B cell (primary cell): ENCODE results near the gene SNRPD2. TPM values are rescaled to one million over a fixed set of nuclear protein-coding genes. Genes with fewer than 3 reads are reported as not detected.
"Not testable (repeated sequence)": the region's sequence is repeated elsewhere in the genome, so short reads cannot be mapped to it uniquely, and the experiment has no call there.

Source experiments
- ATAC-seq: fragments of 200-7000 bp; cut with Tn5 transposase; one replicate; pipeline ENCODE4 v1.10.0; 2021; ENCODE audit warnings: low read depth, mild to moderate bottlenecking, moderate number of reproducible peaks, moderate library complexity
- CTCF ChIA-PET: fragments of 350-600 bp; sonication (Branson Sonifier 250); formaldehyde crosslinking; loops from one replicate; lab custom pipeline; 2021; ENCODE audit warnings: antibody characterized with exemption, inconsistent platforms; lab: Charles Lee
- POLR2A ChIA-PET: fragments of 350-600 bp; sonication (Branson Sonifier 250); formaldehyde crosslinking; loops from one replicate; lab custom pipeline; 2021; ENCODE audit warnings: antibody characterized with exemption; lab: Charles Lee
- DNase-seq: peaks from one replicate; pipeline ENCODE4 v3.0.0; 2013
- H2AFZ ChIP-seq: 2 replicates; pipeline ENCODE4 v1.6.1; 2012; ENCODE audit warnings: mild to moderate bottlenecking, low read depth, low read length; ENCODE audit not compliant: insufficient read depth, poor library complexity, severe bottlenecking
- H3K27ac ChIP-seq, 2 donors: 1 replicate in 1 of 2; 2 replicates in 1 of 2; pipeline ENCODE4 v1.5.1; 2012 to 2013; ENCODE audit warnings: low read length in 2 of 2, mild to moderate bottlenecking in 2 of 2, moderate library complexity in 1 of 2
- H3K27me3 ChIP-seq, 4 experiments: fragments of 200-600 bp in 1 of 4; sonication (generic) in 1 of 4; replicated peaks in 1 of 4; 1 replicate in 2 of 4; 2 replicates in 2 of 4; pipeline versions ENCODE4 v1.6.1 to v1.7.0; 2013 to 2016; ENCODE audit warnings: low read length in 3 of 4, mild to moderate bottlenecking in 2 of 4, mixed read lengths in 1 of 4, moderate library complexity in 1 of 4; ENCODE audit not compliant: insufficient read depth in 4 of 4, control insufficient read depth in 3 of 4; ENCODE audit errors: control extremely low read depth in 1 of 4
- H3K36me3 ChIP-seq, 2 experiments: replicated peaks in 1 of 2; 1 replicate in 1 of 2; 2 replicates in 1 of 2; pipeline versions ENCODE4 v1.6.1 to v1.7.1; 2013; ENCODE audit warnings: low read length in 1 of 2; ENCODE audit not compliant: insufficient read depth in 2 of 2, control insufficient read depth in 1 of 2; ENCODE audit errors: control extremely low read depth in 1 of 2, extremely low read depth in 1 of 2
- H3K4me1 ChIP-seq, 2 donors: fragments of 200-600 bp in 1 of 2; sonication (generic) in 1 of 2; 1 replicate in 1 of 2; 2 replicates in 1 of 2; pipeline versions ENCODE4 v1.5.1 to v1.6.1; 2013 to 2017; ENCODE audit warnings: low read length in 2 of 2; ENCODE audit not compliant: control insufficient read depth in 2 of 2, insufficient read depth in 2 of 2
- H3K4me2 ChIP-seq: replicated peaks from 2 replicates; pipeline ENCODE3; 2012; ENCODE audit warnings: mild to moderate bottlenecking, low read depth, low read length; ENCODE audit not compliant: poor library complexity, severe bottlenecking
- H3K4me3 ChIP-seq, 5 experiments: fragments of 200-600 bp in 1 of 5; sonication (generic) in 1 of 5; 1 replicate in 3 of 5; 2 replicates in 2 of 5; pipeline versions ENCODE4 v1.5.1 to v1.7.0; 2011 to 2016; ENCODE audit warnings: low read length in 4 of 5, mild to moderate bottlenecking in 4 of 5, low read depth in 2 of 5, control low read depth in 1 of 5, moderate library complexity in 1 of 5; ENCODE audit not compliant: insufficient read depth in 1 of 5; ENCODE audit errors: control extremely low read depth in 1 of 5, extremely low read depth in 1 of 5
- H3K79me2 ChIP-seq: fragments of 200-600 bp; sonication (generic); one replicate; pipeline ENCODE4 v1.6.0; 2016; ENCODE audit warnings: low read length; ENCODE audit not compliant: control insufficient read depth, insufficient read depth
- H3K9ac ChIP-seq: fragments of 200-600 bp; sonication (generic); 2 replicates; pipeline ENCODE4 v1.6.1; 2017; ENCODE audit warnings: mild to moderate bottlenecking, low read length, moderate library complexity
- H3K9me3 ChIP-seq, 3 donors: one replicate each; pipeline versions ENCODE4 v1.6.1 to v1.7.1; 2013; ENCODE audit warnings: low read length in 2 of 3; ENCODE audit not compliant: control insufficient read depth in 2 of 3, insufficient read depth in 1 of 3; ENCODE audit errors: control extremely low read depth in 1 of 3
- H4K20me1 ChIP-seq: 2 replicates; pipeline ENCODE4 v1.6.0; 2012; ENCODE audit warnings: mild to moderate bottlenecking, low read length; ENCODE audit not compliant: insufficient read depth, control insufficient read depth, poor library complexity, severe bottlenecking
- H3K27ac Mint-ChIP-seq: one replicate; pipeline ENCODE4 v1.8.0; 2021; ENCODE audit warnings: mixed read lengths
- H3K27me3 Mint-ChIP-seq: one replicate; pipeline ENCODE4 v1.8.0; 2021; ENCODE audit warnings: mixed read lengths
- H3K4me1 Mint-ChIP-seq: one replicate; pipeline ENCODE4 v1.8.0; 2021; ENCODE audit warnings: mixed read lengths
- H3K4me3 Mint-ChIP-seq: one replicate; pipeline ENCODE4 v1.8.0; 2021; ENCODE audit warnings: mixed read lengths
- H3K9me3 Mint-ChIP-seq: one replicate; pipeline ENCODE4 v1.8.0; 2022; ENCODE audit warnings: mixed read lengths; ENCODE audit not compliant: insufficient read depth
- EZH2 ChIP-seq: IDR thresholded peaks from 2 replicates; pipeline ENCODE4 v1.6.1; 2012; ENCODE audit warnings: borderline replicate concordance, low read depth, mild to moderate bottlenecking, moderate library complexity, low read length; ENCODE audit not compliant: insufficient read depth, poor library complexity, severe bottlenecking
- WGBS: methylation state at CpG from one replicate; pipeline ENCODE4 v1.1.5; 2013; ENCODE audit warnings: missing lambda C conversion rate; ENCODE audit not compliant: insufficient coverage; 5-methylcytosine and 5-hydroxymethylcytosine counted together
- intact Hi-C: fragments of 100-400 bp; cut with micrococcal nuclease; formaldehyde crosslinking; loops from one replicate; pipeline ENCODE4 v1.10.0; 2022
- polyA plus RNA-seq: library from polyadenylated mRNA; depleted of rRNA; stranded (reverse); fragments of >200 nt; gene quantifications from 2 replicates; pipeline ENCODE4 v1.2.3, GENCODE V29; 2012
- total RNA-seq, 2 donors: library from RNA; stranded (reverse); fragments of 120-200 nt in 1 of 2; gene quantifications; 1 replicate in 1 of 2; 2 replicates in 1 of 2; pipeline versions ENCODE4 v1.2.3 to v1.2.4, GENCODE V29; 2013 to 2022
- TF ChIP-seq, protein P1 (sequence below): fragments of 200-600 bp; IDR thresholded peaks from one replicate; pipeline ENCODE4 v1.8.0; 2022; ENCODE audit warnings: antibody characterized with exemption, mild to moderate bottlenecking

The SNRPD2 gene
- total and polyA plus RNA-seq, 2 donors (not counting 1 experiment from before 2014, with no cell fraction given) = 241 to 368 TPM

- Histone ChIP-seq H3K9ac (no peak overlapping the region), H4K20me1 (peaks cover 37% of the 10 kb centered on the region), H3K4me2 (no peak overlapping the region), H3K79me2 (peaks cover 33% of the 10 kb centered on the region), H3K9me3 (no peaks in the 10 kb centered on the region), H3K27ac (no peak overlapping the region), H3K36me3 (peaks cover 0 to 49% of the 10 kb centered on the region in 2 experiments), H3K27me3 (no peaks in the 10 kb centered on the region), H2AFZ (no peak overlapping the region), H3K4me3 (no peak overlapping the region), H3K4me1 (peaks cover 6 to 9% of the 10 kb centered on the region in 2 donors)
- WGBS = 94% methylated on average over 7 of the region's 9 CpGs
- DNase-seq (no peak), ATAC-seq (no peak)
- intact Hi-C loops = no loop called here
- ChIA-PET POLR2A (interaction anchor here (0.7 kb wide), 1 partner anchor 47 kb away, joined by 3 read pairs; no protein-coding TSS in a partner anchor), CTCF (no interaction called here)
- TF ChIP-seq EZH2 = no peak
- TF ChIP-seq, protein P1, sequence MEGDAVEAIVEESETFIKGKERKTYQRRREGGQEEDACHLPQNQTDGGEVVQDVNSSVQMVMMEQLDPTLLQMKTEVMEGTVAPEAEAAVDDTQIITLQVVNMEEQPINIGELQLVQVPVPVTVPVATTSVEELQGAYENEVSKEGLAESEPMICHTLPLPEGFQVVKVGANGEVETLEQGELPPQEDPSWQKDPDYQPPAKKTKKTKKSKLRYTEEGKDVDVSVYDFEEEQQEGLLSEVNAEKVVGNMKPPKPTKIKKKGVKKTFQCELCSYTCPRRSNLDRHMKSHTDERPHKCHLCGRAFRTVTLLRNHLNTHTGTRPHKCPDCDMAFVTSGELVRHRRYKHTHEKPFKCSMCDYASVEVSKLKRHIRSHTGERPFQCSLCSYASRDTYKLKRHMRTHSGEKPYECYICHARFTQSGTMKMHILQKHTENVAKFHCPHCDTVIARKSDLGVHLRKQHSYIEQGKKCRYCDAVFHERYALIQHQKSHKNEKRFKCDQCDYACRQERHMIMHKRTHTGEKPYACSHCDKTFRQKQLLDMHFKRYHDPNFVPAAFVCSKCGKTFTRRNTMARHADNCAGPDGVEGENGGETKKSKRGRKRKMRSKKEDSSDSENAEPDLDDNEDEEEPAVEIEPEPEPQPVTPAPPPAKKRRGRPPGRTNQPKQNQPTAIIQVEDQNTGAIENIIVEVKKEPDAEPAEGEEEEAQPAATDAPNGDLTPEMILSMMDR = no peak
- no peak overlapping the region for H3K27ac Mint-ChIP-seq
- peaks cover 19% of the 10 kb centered on the region for H3K4me1 Mint-ChIP-seq
- H3K4me3 Mint-ChIP-seq = no peak overlapping the region
- no peaks in the 10 kb centered on the region for H3K9me3 Mint-ChIP-seq
- no peaks in the 10 kb centered on the region for H3K27me3 Mint-ChIP-seq
Measured at GRCh38 chr19:45687599-45687998, 4.2 kb downstream of the SNRPD2 start.

DNA sequence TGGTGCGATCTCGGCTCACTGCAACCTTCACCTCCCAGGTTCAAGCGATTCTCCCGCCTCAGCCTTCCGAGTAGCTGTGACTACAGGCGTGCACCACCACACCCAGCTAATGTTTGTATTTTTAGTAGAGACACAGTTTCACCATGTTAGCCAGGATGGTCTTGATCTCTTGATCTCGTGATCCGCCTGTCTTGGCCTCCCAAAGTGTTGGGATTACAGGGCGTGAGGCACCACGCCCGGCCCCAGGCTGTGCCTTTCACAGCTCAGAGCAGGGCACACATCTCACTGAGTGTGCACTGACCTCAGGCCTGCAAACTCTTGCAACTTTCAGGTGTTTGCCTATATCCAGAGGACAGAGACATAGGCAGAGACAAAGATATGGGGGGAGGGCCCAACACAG, 6.7 kb downstream of the SNRPD2 start:
- DNase-seq, H3K27ac Mint-ChIP-seq, H2AFZ ChIP-seq, H3K4me3 Mint-ChIP-seq, H3K4me2 ChIP-seq, H3K27me3 ChIP-seq, ATAC-seq, H3K27ac ChIP-seq, intact Hi-C loops, H3K9me3 ChIP-seq, H3K4me3 ChIP-seq, H3K9me3 Mint-ChIP-seq, H3K9ac ChIP-seq, H3K27me3 Mint-ChIP-seq: not testable (repeated sequence)
- 86% methylated on average over 10 of the region's 11 CpGs for WGBS
- Histone ChIP-seq H4K20me1 (peaks cover 30% of the 10 kb centered on the region), H3K79me2 (peaks cover 18% of the 10 kb centered on the region), H3K4me1 (peaks cover 9 to 11% of the 10 kb centered on the region in 2 donors), H3K36me3 (peaks cover 0 to 49% of the 10 kb centered on the region in 2 experiments)
- POLR2A ChIA-PET = interaction anchor here (0.7 kb wide), 2 partner anchors 108 to 228 kb away, joined by 3 to 4 read pairs; partner anchors contain the start of gene DMWD
- CTCF ChIA-PET = interaction anchor here (0.6 to 6.4 kb wide), 5 partner anchors 9 to 246 kb away, joined by 3 to 40 read pairs (median 3); partner anchors contain the start of genes QPCTL and SNRPD2
- H3K4me1 Mint-ChIP-seq = peaks cover 16% of the 10 kb centered on the region
